Ascending aorta (tissue), 2 donors: Measurements from ENCODE around the gene RAB11FIP5. TPM values are rescaled to one million over a fixed set of nuclear protein-coding genes. Genes with fewer than 3 reads are reported as not detected.

Experiments
- DNase-seq, 2 donors: peaks; one replicate each; pipeline ENCODE4 v3.0.0-alpha.2; 2019; ENCODE audit warnings: low spot score in 2 of 2
- H3K27ac ChIP-seq, 2 donors: fragments of 200-600 bp; sonication (generic); one replicate each; pipeline ENCODE4 v1.5.1; 2016 to 2017; ENCODE audit warnings: mild to moderate bottlenecking in 1 of 2
- H3K27me3 ChIP-seq: fragments of 200-600 bp; sonication (generic); one replicate; pipeline ENCODE4 v1.5.1; 2017
- H3K36me3 ChIP-seq, 2 donors: fragments of 200-600 bp; sonication (generic); one replicate each; pipeline ENCODE4 v1.5.1; 2016
- H3K4me1 ChIP-seq, 2 donors: fragments of 200-600 bp; sonication (generic); one replicate each; pipeline ENCODE4 v1.5.1; 2016 to 2017; ENCODE audit warnings: mild to moderate bottlenecking in 1 of 2
- H3K4me3 ChIP-seq, 2 donors: fragments of 200-600 bp; sonication (generic); one replicate each; pipeline ENCODE4 v1.5.1; 2016 to 2017; ENCODE audit warnings: mild to moderate bottlenecking in 1 of 2
- H3K9me3 ChIP-seq, 2 donors: fragments of 200-600 bp; sonication (generic); one replicate each; pipeline ENCODE4 v1.5.1; 2016
- intact Hi-C: fragments of 100-400 bp; cut with DNase I; formaldehyde crosslinking; loops from one replicate; pipeline ENCODE4 v1.15.1; 2023
- total RNA-seq: library from RNA; depleted of rRNA; stranded (reverse); fragments of >200 nt; gene quantifications from one replicate; pipeline ENCODE4 v1.1.0, GENCODE V29; 2016
- TF ChIP-seq, protein P1 (sequence below), 3 experiments: fragments of 200-600 bp in 2 of 3; fragments of 450-650 bp in 1 of 3; sonication (generic) in 2 of 3; IDR thresholded peaks; one replicate each; pipeline ENCODE4 v1.5.1; 2016 to 2019; ENCODE audit warnings: antibody characterized with exemption in 3 of 3, mild to moderate bottlenecking in 1 of 3, moderate library complexity in 1 of 3

Gene RAB11FIP5
- total RNA-seq, 1 donor from 2014 or later: 95.3 TPM

DNA sequence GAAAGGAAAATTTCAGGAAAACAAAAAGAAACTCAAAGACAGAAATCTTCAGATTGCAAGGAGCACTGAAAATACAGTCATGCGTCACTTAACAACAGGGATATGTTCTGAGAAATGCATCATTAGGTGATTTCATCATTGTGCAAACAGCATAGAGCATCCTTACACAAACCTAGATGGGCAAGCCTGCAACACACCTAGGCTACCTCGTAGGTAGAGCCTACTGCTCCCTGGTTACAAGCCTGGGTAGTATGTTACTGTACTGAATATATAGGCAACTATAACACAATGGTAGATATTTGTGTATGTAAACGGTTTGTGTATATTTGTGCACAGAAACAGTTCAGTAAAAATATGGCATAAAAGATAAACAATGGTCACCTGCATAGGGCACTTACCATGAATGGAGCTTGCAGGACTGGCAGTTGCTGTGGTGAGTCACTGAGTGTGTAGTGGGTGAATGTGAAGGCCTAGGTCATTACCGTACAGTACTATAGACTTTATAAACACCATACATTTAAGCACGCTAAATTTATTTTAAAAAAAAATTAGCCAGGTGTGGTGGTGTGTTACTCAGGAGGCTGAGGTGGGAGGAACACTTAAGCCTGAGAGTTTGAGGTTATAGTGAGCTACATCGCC is 74.7 kb downstream of the RAB11FIP5 start:
- Histone ChIP-seq H3K36me3 (no peaks in the 10 kb centered on the region), H3K9me3 (no peaks in the 10 kb centered on the region), H3K4me3 (no peak overlapping the region), H3K27ac (no peak overlapping the region), H3K4me1 (no peaks in the 10 kb centered on the region), H3K27me3 (no peaks in the 10 kb centered on the region)
- TF ChIP-seq, protein P1, sequence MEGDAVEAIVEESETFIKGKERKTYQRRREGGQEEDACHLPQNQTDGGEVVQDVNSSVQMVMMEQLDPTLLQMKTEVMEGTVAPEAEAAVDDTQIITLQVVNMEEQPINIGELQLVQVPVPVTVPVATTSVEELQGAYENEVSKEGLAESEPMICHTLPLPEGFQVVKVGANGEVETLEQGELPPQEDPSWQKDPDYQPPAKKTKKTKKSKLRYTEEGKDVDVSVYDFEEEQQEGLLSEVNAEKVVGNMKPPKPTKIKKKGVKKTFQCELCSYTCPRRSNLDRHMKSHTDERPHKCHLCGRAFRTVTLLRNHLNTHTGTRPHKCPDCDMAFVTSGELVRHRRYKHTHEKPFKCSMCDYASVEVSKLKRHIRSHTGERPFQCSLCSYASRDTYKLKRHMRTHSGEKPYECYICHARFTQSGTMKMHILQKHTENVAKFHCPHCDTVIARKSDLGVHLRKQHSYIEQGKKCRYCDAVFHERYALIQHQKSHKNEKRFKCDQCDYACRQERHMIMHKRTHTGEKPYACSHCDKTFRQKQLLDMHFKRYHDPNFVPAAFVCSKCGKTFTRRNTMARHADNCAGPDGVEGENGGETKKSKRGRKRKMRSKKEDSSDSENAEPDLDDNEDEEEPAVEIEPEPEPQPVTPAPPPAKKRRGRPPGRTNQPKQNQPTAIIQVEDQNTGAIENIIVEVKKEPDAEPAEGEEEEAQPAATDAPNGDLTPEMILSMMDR (IDR thresholded peaks at IDR 0.05): no peak
- no peak for DNase-seq
- intact Hi-C loops: no loop called here

DNA sequence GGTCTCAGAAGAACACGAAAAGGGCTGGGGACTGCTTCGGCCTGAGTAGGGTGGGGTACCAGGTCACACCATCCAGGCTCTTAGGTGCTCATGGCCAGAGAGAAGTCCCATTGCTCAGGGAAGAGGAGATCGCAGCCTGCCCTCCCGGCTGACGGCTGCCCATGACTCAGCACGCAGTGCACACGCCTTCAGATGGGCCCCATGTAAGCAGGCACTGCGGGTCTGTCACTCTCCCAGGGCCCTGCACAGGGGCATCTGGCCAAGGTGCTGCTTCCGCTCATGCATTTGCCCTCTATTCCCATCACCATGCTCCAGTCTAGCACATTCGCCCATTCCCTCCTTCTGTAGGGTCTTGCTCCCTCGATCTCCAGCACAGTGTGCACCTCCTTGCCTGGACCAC is 76.0 kb downstream of the RAB11FIP5 start:
- no peak for DNase-seq

DNA sequence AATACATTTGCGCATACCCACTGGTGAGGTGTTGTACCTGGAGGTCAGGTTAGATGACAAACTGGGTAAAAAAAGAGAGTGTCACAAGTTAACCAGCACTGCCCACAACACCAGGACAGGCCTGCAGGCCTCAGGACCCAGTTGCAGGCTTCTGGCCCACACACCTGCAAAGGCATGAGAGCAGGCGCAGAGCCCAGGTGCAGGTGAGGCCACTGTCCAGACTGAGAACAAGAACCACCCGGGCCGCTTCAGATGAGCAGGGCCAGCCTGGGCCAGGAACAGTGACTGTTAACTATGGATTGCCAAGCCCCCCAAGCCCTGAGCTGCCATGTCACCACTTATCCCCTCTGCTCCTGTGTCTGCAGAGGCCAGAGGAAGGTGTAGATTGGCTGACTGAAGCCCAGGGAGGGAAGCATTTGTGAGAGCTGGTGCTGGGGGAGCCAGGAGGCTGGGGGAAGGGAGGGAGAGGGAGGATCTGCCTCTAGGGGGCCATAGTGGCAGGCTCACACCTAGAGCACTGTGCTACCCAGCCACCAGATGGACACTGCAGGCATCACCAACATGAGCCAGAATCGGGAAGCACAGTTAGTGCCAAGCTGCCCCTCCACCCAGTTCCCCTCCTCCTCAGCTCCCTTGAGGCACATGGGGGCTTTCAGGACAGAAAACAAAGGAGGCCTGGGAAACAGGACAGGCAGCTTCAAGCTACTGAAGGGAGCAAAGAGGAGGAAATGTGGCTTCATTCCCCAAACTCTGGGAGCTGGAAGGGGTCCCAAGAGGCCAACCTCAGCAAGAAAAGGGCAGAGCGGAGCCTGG is 76.6 kb downstream of the RAB11FIP5 start:
- no peaks in the 10 kb centered on the region for H3K27me3 ChIP-seq
- no peak overlapping the region for H3K27ac ChIP-seq
- intact Hi-C loops: no loop called here
- no peaks in the 10 kb centered on the region for H3K9me3 ChIP-seq
- DNase-seq: no peak
- H3K4me3 ChIP-seq: no peak overlapping the region
- no peaks in the 10 kb centered on the region for H3K36me3 ChIP-seq
- no peaks in the 10 kb centered on the region for H3K4me1 ChIP-seq
- TF ChIP-seq, protein P1 (IDR thresholded peaks at IDR 0.05): no peak

More for the DNA sequence above, 76.0 kb downstream of the RAB11FIP5 start:
- no peak overlapping the region for H3K27ac ChIP-seq
- no peaks in the 10 kb centered on the region for H3K4me1 ChIP-seq
- no peaks in the 10 kb centered on the region for H3K9me3 ChIP-seq
- no peak overlapping the region for H3K4me3 ChIP-seq
- TF ChIP-seq, protein P1 (IDR thresholded peaks at IDR 0.05): no peak
- no peaks in the 10 kb centered on the region for H3K36me3 ChIP-seq
- no peaks in the 10 kb centered on the region for H3K27me3 ChIP-seq
- intact Hi-C loops: no loop called here

DNA sequence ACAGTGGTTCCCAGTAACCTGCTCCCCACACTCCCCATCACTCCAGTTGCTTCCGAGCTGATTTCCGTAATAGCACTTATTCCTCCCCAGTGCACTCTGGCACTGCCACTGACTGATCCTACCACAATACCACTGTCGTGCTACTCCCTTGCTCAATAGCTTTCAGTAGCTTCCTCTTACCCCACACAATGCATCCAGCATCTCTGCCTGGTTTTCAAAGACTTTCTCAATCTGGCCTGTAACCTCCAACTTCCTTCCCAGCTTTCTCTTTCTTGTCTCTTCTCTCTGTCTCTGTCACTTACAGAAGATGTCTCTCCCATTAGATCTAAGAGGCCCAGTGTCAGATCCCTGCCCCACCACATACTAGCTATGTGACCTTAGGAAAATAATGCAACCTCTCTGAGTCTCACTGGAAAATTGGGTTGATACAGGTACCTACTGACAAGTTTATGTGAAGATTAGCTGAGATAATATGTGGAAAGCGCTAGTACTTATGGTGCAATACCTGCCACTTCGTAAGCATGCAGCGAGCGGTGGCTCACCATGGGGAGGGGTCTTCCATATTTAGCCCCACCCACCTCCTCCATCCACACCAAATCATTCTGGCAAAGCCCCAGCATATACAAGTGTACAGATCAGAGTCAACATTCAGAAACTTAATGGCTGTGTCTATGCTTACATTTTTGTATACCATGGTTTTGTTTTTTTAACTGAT is 77.9 kb downstream of the RAB11FIP5 start:
- intact Hi-C loops: loop anchor here (5.0 kb wide), 1 partner anchor 43 kb away; no protein-coding TSS in a partner anchor
- H3K27me3 ChIP-seq: no peaks in the 10 kb centered on the region
- no peaks in the 10 kb centered on the region for H3K36me3 ChIP-seq
- no peaks in the 10 kb centered on the region for H3K4me1 ChIP-seq
- TF ChIP-seq, protein P1 (IDR thresholded peaks at IDR 0.05): no peak
- no peak overlapping the region for H3K27ac ChIP-seq
- no peak overlapping the region for H3K4me3 ChIP-seq
- no peaks in the 10 kb centered on the region for H3K9me3 ChIP-seq
- no peak for DNase-seq

DNA sequence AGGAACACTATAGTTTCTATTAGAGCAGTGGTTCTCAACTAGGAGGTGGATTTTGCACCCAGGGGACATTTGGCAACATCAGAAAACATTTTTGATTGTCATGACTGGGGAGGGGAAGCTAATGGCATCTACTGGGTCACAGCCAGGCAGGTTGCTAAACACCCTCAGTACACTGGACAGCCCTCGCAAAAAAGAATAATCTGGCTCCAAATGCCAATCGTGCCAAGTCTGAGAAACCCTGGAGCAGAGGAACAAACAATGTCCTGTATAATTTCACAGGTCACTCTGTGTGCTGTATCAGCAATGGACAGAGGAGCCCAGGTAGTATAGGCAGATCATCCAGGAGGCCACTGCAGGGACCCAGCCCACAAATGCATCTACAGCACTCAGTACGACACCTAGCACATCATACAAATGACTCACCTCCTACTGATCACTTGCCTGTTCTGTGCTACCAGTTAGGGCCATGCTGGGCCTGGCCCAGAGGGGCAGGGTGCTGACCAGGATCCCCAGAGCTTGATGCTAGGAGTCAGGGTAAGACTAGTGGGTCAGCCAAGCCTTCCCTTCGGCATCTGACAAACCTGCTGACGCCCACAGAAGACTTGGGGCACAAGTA is 78.9 kb downstream of the RAB11FIP5 start:
- no peaks in the 10 kb centered on the region for H3K4me1 ChIP-seq
- intact Hi-C loops: loop anchor here (5.0 kb wide), 1 partner anchor 42 kb away; no protein-coding TSS in a partner anchor
- H3K9me3 ChIP-seq: no peaks in the 10 kb centered on the region
- no peak overlapping the region for H3K27ac ChIP-seq
- no peaks in the 10 kb centered on the region for H3K36me3 ChIP-seq
- TF ChIP-seq, protein P1 (IDR thresholded peaks at IDR 0.05): no peak
- no peaks in the 10 kb centered on the region for H3K27me3 ChIP-seq
- DNase-seq: no peak
- no peak overlapping the region for H3K4me3 ChIP-seq
